ENCODE results near the gene THOC1.

- TF ChIP-seq CTCF (IDR thresholded peaks at IDR 0.05) (no peak), POLR2A (IDR thresholded peaks at IDR 0.05) (no peak), POLR2AphosphoS5 (IDR thresholded peaks at IDR 0.05) (no peak)
Measured at GRCh38 chr18:273525-273924, 5.7 kb upstream of the THOC1 start.

Data from breast epithelium (tissue), 3 donors.